GM20000 (cell line): ENCODE measurements around the gene RNU1-2.
A peak's percentile ranks its signal among the peaks of the same experiment; 100 is the strongest.
"Not testable (repeated sequence)": the region's sequence is repeated elsewhere in the genome, so short reads cannot be mapped to it uniquely, and the experiment has no call there.

Source experiments
- DNase-seq: peaks from one replicate; pipeline ENCODE4 v3.0.0; 2012; ENCODE audit warnings: low spot score
- CTCF ChIP-seq: IDR thresholded peaks from 2 replicates; pipeline ENCODE4 v1.5.1; 2012; ENCODE audit warnings: mild to moderate bottlenecking, control low read depth; ENCODE audit errors: extremely low read depth, missing control alignments

RNU1-2 gene

GRCh38 chr1:16918371-16918770 lies 22.6 kb downstream of the RNU1-2 start:
- DNase-seq = no peak
- TF ChIP-seq CTCF = no peak

DNA sequence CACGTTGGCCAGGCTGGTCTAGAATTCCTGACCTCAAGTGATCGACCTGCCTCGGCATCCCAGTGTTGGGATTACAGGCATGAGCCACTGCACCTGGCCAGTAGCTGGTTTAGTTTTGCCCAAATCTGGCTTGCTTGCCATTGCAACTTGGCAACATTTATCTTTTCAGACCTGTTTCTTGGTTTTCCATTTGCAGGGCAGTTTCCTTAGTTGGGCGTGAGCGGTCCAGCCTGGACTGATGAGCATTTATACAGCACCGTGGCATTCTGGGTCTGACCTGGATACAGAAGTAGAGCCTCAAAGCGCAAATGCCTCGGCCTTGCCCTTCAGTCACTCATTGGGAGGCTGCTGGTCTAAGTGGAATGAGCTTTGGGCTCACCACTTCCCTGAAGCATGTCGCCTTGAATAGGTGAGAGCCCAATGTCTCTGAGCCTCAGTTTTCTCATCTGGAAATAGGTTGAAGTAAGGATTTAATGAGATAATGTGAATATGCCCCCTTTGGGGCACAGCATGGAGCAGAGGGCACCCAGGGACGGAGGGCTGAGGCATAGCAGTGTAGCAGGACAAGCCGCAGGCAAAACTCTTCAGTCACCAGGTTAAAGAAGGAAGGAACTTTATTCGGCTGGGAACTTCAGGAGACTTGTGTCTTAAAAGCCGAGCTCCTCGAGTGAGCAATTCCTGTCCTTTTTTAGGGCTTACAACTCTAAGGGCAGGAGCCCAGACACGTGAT lies 23.3 kb downstream of the RNU1-2 start:
- DNase-seq = not testable (repeated sequence)

GRCh38 chr1:16920951-16921350 lies 25.2 kb downstream of the RNU1-2 start:
- TF ChIP-seq CTCF = no peak
- no peak for DNase-seq

- no peak for DNase-seq
- TF ChIP-seq CTCF = peak; percentile 12
Measured at GRCh38 chr1:16921391-16922185, 25.8 kb downstream of the RNU1-2 start, which contains the start of gene CROCC. CROCC (plus strand) TSS chr1:16921931; CDS start chr1:16922019, 88 bp downstream.

DNA sequence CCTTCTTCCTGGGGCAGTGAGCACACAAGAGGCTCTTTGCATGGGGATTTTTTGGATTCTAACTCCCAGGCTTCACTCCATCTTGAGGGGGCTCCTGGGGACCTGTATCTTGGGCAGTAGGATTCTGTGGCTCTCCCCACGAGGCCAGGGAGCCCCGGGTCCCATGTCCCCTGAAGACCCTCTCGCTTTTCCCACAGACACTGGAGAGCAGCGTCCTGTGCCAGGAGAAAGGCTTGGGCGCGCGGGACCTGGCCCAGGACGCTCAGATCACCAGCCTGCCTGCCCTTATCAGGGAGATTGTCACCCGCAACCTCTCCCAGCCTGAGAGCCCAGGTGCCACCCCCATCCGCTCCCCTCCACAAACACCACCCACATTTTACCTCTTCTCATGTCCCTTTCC lies 26.7 kb downstream of the RNU1-2 start:
- DNase-seq = no peak

GRCh38 chr1:16922885-16923431 lies 27.2 kb downstream of the RNU1-2 start:
- no peak for TF ChIP-seq CTCF

More for the DNA sequence above, 26.7 kb downstream of the RNU1-2 start:
- TF ChIP-seq CTCF = no peak

DNA sequence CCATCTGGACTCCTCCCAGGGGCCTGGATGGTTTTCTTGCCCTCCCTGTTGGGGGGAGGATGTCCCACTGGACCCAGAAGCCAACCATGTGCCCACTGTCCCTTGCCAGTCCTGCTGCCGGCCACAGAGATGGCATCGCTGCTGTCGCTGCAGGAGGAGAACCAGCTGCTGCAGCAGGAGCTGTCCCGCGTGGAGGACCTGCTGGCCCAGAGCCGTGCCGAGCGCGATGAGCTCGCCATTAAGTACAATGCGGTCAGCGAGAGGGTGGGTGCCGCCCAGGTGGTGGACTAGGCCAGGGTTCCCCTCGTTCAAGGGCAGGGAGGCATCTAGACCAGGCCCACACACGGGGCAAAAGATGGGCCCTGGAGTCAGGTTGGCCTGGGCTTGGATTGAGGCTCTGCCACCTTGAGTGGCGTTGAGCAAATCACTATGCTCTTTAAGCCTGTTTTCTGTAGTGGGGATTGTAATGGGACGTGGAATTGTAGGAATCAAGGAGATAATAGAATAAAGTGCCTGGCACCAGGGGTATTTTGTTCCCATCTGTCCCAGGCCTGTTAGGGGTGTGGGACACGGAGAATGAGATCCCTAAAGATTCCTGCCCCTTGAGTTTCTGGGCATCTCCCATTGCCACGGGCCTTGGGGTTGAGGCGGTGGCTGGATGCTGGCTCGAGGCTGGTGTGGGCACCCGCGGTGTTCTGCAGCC lies 28.6 kb downstream of the RNU1-2 start:
- no peak for TF ChIP-seq CTCF
- DNase-seq = no peak

More at GRCh38 chr1:16922885-16923431, 27.2 kb downstream of the RNU1-2 start:
- DNase-seq = no peak
